Loucy (cell line): ENCODE results near the gene ERGIC3.
"Not testable (repeated sequence)": the region's sequence is repeated elsewhere in the genome, so short reads cannot be mapped to it uniquely, and the experiment has no call there.

Source experiments
- H2AFZ ChIP-seq: fragments of 200-600 bp; sonication (generic); 2 replicates; pipeline ENCODE4 v1.6.0; 2016; ENCODE audit warnings: antibody characterized with exemption, mild to moderate bottlenecking, low read length, moderate library complexity
- H3F3A ChIP-seq: fragments of 200-600 bp; 2 replicates; pipeline ENCODE4 v1.6.0; 2016; ENCODE audit warnings: antibody characterized with exemption, low read depth, mild to moderate bottlenecking
- H3K27me3 ChIP-seq: fragments of 200-600 bp; sonication (generic); 2 replicates; pipeline ENCODE4 v1.6.1; 2014; ENCODE audit warnings: low read length, mild to moderate bottlenecking; ENCODE audit not compliant: insufficient read depth, poor library complexity, severe bottlenecking
- H3K36me3 ChIP-seq: fragments of 200-600 bp; sonication (generic); 2 replicates; pipeline ENCODE4 v1.6.1; 2016; ENCODE audit warnings: low read length; ENCODE audit not compliant: insufficient read depth
- H3K4me1 ChIP-seq: fragments of 200-600 bp; sonication (generic); 2 replicates; pipeline ENCODE4 v1.5.1; 2014; ENCODE audit warnings: low read length, mild to moderate bottlenecking; ENCODE audit not compliant: insufficient read depth, poor library complexity, severe bottlenecking
- H3K4me2 ChIP-seq: fragments of 200-600 bp; sonication (generic); 2 replicates; pipeline ENCODE4 v1.6.0; 2014; ENCODE audit warnings: antibody characterized with exemption, low read length, low read depth, mild to moderate bottlenecking; ENCODE audit not compliant: poor library complexity, severe bottlenecking
- H3K4me3 ChIP-seq: fragments of 200-600 bp; sonication (generic); 2 replicates; pipeline ENCODE4 v1.5.1; 2014; ENCODE audit warnings: low read length, mild to moderate bottlenecking, mixed read lengths; ENCODE audit not compliant: poor library complexity, severe bottlenecking
- H3K79me2 ChIP-seq: fragments of 200-600 bp; sonication (generic); 2 replicates; pipeline ENCODE4 v1.6.1; 2014; ENCODE audit warnings: low read length; ENCODE audit not compliant: insufficient read depth
- H3K9ac ChIP-seq: fragments of 200-600 bp; sonication (generic); 2 replicates; pipeline ENCODE4 v1.6.0; 2014; ENCODE audit warnings: mild to moderate bottlenecking, low read depth, low read length, moderate library complexity; ENCODE audit not compliant: poor library complexity, severe bottlenecking
- H3K9me2 ChIP-seq: fragments of 200-600 bp; sonication (generic); replicated peaks from 2 replicates; pipeline ENCODE4 v1.6.1; 2016; ENCODE audit warnings: low read depth, low read length, mixed read lengths
- H3K9me3 ChIP-seq: fragments of 200-600 bp; sonication (generic); 2 replicates; pipeline ENCODE4 v1.6.1; 2014; ENCODE audit warnings: mild to moderate bottlenecking, antibody characterized with exemption, low read length, low read depth; ENCODE audit not compliant: insufficient read depth
- H4K20me1 ChIP-seq: fragments of 200-600 bp; sonication (generic); 2 replicates; pipeline ENCODE4 v1.6.0; 2014; ENCODE audit warnings: antibody characterized with exemption, low read length, mild to moderate bottlenecking; ENCODE audit not compliant: insufficient read depth, poor library complexity, severe bottlenecking
- EZH2phosphoT487 ChIP-seq: fragments of 200-600 bp; IDR thresholded peaks from 2 replicates; pipeline ENCODE4 v1.6.1; 2018; ENCODE audit warnings: antibody characterized with exemption, mild to moderate bottlenecking, moderate library complexity, borderline replicate concordance
- TF ChIP-seq, protein P1 (sequence below): fragments of 200-600 bp; sonication (generic); conservative IDR thresholded peaks from 2 replicates; pipeline ENCODE4 v1.5.1; 2014; ENCODE audit warnings: mild to moderate bottlenecking, antibody characterized with exemption, low read length

The ERGIC3 gene

DNA sequence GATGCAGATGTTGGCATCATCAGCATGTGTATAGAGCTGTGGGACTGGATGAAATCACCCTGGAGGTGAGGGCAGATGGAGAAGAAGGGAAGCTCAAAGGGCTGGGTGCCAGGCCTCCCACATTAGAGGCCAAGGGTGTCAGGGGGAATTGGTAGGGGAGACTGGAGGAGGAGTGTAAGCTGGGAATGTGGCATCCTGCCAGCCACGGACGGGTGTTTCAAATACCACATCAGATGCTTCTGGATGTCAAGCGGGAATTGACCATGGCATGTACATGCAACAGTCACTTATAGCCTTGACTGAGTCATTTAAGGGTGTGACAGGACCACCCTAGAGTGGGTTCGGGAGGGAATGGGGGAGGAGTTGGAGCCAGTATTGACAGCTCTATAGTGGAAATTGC, 9.6 kb downstream of the ERGIC3 start:
- H3K36me3 ChIP-seq = peaks cover 3% of the 10 kb centered on the region; the same call in 1 of the 2 replicates
- no peak overlapping the region for H3K4me3 ChIP-seq
- no peak overlapping the region for H3K9ac ChIP-seq
- no peaks in the 10 kb centered on the region for H3F3A ChIP-seq
- H3K9me2 ChIP-seq = no peaks in the 10 kb centered on the region
- H3K9me3 ChIP-seq = no peaks in the 10 kb centered on the region
- no peak overlapping the region for H3K4me2 ChIP-seq
- TF ChIP-seq, protein P1, sequence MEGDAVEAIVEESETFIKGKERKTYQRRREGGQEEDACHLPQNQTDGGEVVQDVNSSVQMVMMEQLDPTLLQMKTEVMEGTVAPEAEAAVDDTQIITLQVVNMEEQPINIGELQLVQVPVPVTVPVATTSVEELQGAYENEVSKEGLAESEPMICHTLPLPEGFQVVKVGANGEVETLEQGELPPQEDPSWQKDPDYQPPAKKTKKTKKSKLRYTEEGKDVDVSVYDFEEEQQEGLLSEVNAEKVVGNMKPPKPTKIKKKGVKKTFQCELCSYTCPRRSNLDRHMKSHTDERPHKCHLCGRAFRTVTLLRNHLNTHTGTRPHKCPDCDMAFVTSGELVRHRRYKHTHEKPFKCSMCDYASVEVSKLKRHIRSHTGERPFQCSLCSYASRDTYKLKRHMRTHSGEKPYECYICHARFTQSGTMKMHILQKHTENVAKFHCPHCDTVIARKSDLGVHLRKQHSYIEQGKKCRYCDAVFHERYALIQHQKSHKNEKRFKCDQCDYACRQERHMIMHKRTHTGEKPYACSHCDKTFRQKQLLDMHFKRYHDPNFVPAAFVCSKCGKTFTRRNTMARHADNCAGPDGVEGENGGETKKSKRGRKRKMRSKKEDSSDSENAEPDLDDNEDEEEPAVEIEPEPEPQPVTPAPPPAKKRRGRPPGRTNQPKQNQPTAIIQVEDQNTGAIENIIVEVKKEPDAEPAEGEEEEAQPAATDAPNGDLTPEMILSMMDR = no peak
- TF ChIP-seq EZH2phosphoT487 = no peak
- H2AFZ ChIP-seq = no peak overlapping the region
- no peaks in the 10 kb centered on the region for H3K4me1 ChIP-seq
- no peaks in the 10 kb centered on the region for H4K20me1 ChIP-seq
- H3K79me2 ChIP-seq = no peaks in the 10 kb centered on the region
- H3K27me3 ChIP-seq = no peaks in the 10 kb centered on the region

DNA sequence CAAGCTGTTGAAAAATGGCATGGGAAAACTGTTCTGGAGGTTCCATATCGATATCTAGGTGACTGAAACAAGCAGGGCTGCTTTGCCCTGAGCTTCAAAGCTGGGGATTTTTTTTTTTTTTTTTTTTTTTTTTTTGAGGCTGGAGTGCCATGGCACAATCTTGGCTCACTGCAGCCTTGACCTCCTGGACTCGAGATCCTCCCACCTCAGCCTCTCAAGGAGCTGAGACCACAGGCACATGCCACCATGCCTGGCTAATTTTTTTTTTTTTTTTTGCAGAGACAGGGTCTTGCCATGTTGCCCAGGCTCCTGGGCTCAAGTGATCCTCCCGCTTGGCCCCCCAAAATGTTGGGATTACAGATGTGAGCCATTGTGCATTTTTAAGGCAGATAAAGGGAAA, 11.0 kb downstream of the ERGIC3 start:
- H3K4me1 ChIP-seq = no peaks in the 10 kb centered on the region
- no peak overlapping the region for H3K9ac ChIP-seq
- no peaks in the 10 kb centered on the region for H3K79me2 ChIP-seq
- no peak overlapping the region for H3K4me2 ChIP-seq
- no peaks in the 10 kb centered on the region for H3F3A ChIP-seq
- H3K36me3 ChIP-seq = peaks cover 8% of the 10 kb centered on the region; the same call in 1 of the 2 replicates
- no peaks in the 10 kb centered on the region for H4K20me1 ChIP-seq
- no peaks in the 10 kb centered on the region for H3K9me3 ChIP-seq
- H2AFZ ChIP-seq = no peak overlapping the region
- no peaks in the 10 kb centered on the region for H3K9me2 ChIP-seq
- no peaks in the 10 kb centered on the region for H3K27me3 ChIP-seq
- no peak overlapping the region for H3K4me3 ChIP-seq
- no peak for TF ChIP-seq EZH2phosphoT487
- TF ChIP-seq, protein P1 = no peak

DNA sequence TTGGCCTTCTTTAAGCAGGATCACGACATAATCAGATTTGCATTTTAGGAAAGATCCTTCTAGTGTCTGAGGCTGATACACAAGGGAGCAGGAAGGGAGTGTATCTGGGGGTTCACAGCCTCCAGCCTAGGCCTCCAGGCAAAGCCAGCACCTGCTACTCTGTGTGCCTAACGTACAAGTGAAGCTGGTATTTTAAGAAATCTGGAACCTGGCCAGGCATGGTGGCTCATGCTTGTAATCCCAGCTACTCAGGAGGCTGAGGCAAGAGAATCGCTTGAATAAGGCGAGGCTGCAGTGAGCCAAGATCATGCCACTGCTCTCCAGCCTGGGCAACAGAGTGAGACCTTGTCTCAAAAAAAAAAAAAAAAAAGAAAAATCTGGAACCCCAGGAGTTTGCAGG, 13.6 kb downstream of the ERGIC3 start:
- not testable (repeated sequence) for H3F3A ChIP-seq, H3K36me3 ChIP-seq, H3K4me1 ChIP-seq

DNA sequence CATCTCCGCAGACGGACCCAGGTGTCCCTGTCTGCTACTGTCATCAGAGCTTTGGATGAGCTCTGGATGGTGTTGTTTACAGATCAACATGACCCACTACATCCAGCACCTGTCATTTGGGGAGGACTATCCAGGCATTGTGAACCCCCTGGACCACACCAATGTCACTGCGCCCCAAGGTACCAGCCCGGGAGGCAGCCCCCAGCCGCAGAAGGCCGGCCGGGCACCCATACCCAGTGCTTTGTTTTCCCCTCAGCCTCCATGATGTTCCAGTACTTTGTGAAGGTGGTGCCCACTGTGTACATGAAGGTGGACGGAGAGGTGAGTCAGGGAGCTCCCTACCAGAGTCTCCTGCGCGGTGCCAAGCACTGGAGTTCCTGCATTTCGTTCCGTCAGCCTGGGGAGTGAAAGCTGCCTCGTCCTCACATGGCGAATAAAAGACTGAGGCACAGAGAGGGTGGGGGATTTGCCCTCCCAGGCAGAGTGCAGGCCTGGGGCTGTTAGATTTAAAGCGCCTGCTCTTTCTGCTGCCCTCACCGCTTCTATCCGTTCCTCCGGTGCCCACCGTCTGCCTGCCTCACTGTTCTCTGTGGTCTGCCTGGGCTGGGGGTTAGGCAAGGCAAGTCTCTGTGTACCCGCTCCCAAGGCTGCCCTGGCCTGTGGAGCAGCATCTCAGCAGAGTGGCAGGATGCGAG, 14.2 kb downstream of the ERGIC3 start:
- H3K9ac ChIP-seq = no peak overlapping the region
- no peaks in the 10 kb centered on the region for H3K79me2 ChIP-seq
- H3F3A ChIP-seq = no peaks in the 10 kb centered on the region
- H3K27me3 ChIP-seq = no peaks in the 10 kb centered on the region
- no peak overlapping the region for H3K4me2 ChIP-seq
- no peak overlapping the region for H3K4me3 ChIP-seq
- no peaks in the 10 kb centered on the region for H3K4me1 ChIP-seq
- peaks cover 5% of the 10 kb centered on the region; the same call in 1 of the 2 replicates for H3K36me3 ChIP-seq
- H3K9me2 ChIP-seq = no peaks in the 10 kb centered on the region
- no peaks in the 10 kb centered on the region for H3K9me3 ChIP-seq
- H2AFZ ChIP-seq = no peak overlapping the region
- no peaks in the 10 kb centered on the region for H4K20me1 ChIP-seq
- TF ChIP-seq, protein P1 = no peak
- no peak for TF ChIP-seq EZH2phosphoT487

More for the DNA sequence above, 13.6 kb downstream of the ERGIC3 start:
- H3K9ac ChIP-seq, H4K20me1 ChIP-seq, H3K27me3 ChIP-seq, H3K9me2 ChIP-seq, H3K4me3 ChIP-seq, H3K4me2 ChIP-seq, H3K9me3 ChIP-seq, H3K79me2 ChIP-seq, H2AFZ ChIP-seq: not testable (repeated sequence)
